K562 (cell line): ENCODE results near the gene ARID5B. TPM values are rescaled to one million over a fixed set of nuclear protein-coding genes. Genes with fewer than 3 reads are reported as not detected.

Source experiments
- ADNP ChIP-seq: fragments of 200-800 bp; sonication (Bioruptor generic); IDR thresholded peaks from 2 replicates; pipeline ENCODE4 v1.6.1; 2016; ENCODE audit warnings: missing genetic modification characterization, missing compliant biosample characterization
- AFF1 ChIP-seq, 2 experiments: fragments of 450-650 bp; IDR thresholded peaks; 2 replicates each; pipeline ENCODE4 v1.6.1; 2018; ENCODE audit warnings: mild to moderate bottlenecking in 2 of 2, low read depth in 1 of 2; ENCODE audit not compliant: partially characterized antibody in 2 of 2
- BCOR ChIP-seq: fragments of 450-650 bp; IDR thresholded peaks from 2 replicates; pipeline ENCODE4 v1.6.1; 2016
- CEBPG ChIP-seq, 3 experiments: fragments of 200-800 bp in 1 of 3; sonication (Bioruptor generic) in 1 of 3; sonication (generic) in 1 of 3; formaldehyde crosslinking in 1 of 3; IDR thresholded peaks in 2 of 3; conservative IDR thresholded peaks in 1 of 3; 2 replicates each; pipeline versions ENCODE4 v1.6.1 to v1.8.0; 2016 to 2022; ENCODE audit warnings: missing compliant biosample characterization in 2 of 3, missing genetic modification characterization in 2 of 3, mild to moderate bottlenecking in 1 of 3, missing genetic modification reagents in 1 of 3
- DEAF1 ChIP-seq: fragments of 450-650 bp; formaldehyde crosslinking; IDR thresholded peaks from 2 replicates; pipeline ENCODE4 v1.4.0; 2020; ENCODE audit warnings: mild to moderate bottlenecking, moderate library complexity
- E2F6 ChIP-seq, 2 experiments: IDR thresholded peaks; 2 replicates each; pipeline ENCODE4 v1.6.1; 2011; ENCODE audit warnings: borderline replicate concordance in 1 of 2, control low read depth in 1 of 2, low read depth in 1 of 2, low read length in 1 of 2, mild to moderate bottlenecking in 1 of 2, mixed read lengths in 1 of 2, moderate library complexity in 1 of 2; ENCODE audit not compliant: insufficient read depth in 1 of 2, insufficient read length in 1 of 2, poor library complexity in 1 of 2, severe bottlenecking in 1 of 2; ENCODE audit errors: extremely low read depth in 1 of 2
- EP300 ChIP-seq: IDR thresholded peaks from 2 replicates; pipeline ENCODE4 v1.6.1; 2012; ENCODE audit warnings: low read length, improper control_type of control experiment
- EWSR1 ChIP-seq: fragments of 450-650 bp; IDR thresholded peaks from 2 replicates; pipeline ENCODE4 v1.6.1; 2018; ENCODE audit warnings: borderline replicate concordance, mild to moderate bottlenecking, low read depth, moderate library complexity; ENCODE audit not compliant: partially characterized antibody
- HMG20A ChIP-seq: fragments of 450-650 bp; formaldehyde crosslinking; conservative IDR thresholded peaks from 2 replicates; pipeline ENCODE4 v1.4.0; 2020; ENCODE audit warnings: mild to moderate bottlenecking, mixed read lengths
- HNRNPLL ChIP-seq: fragments of 200-400 bp; formaldehyde crosslinking; IDR thresholded peaks from 2 replicates; pipeline ENCODE4 v1.6.1; 2017; ENCODE audit warnings: low read length, low read depth, mild to moderate bottlenecking; ENCODE audit not compliant: poor library complexity, severe bottlenecking
- MBD1 ChIP-seq: fragments of 250-450 bp; sonication (Bioruptor Pico); IDR thresholded peaks from 2 replicates; pipeline ENCODE4 v1.8.0; 2022; ENCODE audit warnings: inconsistent platforms
- NFIC ChIP-seq: fragments of 450-650 bp; IDR thresholded peaks from 2 replicates; pipeline ENCODE4 v1.6.1; 2017; ENCODE audit warnings: mild to moderate bottlenecking, inconsistent platforms
- POU5F1 ChIP-seq: fragments of 150-350 bp; IDR thresholded peaks from 2 replicates; pipeline ENCODE4 v1.6.1; 2014; ENCODE audit warnings: borderline replicate concordance, low read length, low read depth, mild to moderate bottlenecking; ENCODE audit not compliant: partially characterized antibody
- TEAD4 ChIP-seq, 2 experiments: sonication (generic) in 1 of 2; formaldehyde crosslinking in 1 of 2; IDR thresholded peaks; 2 replicates each; pipeline versions ENCODE4 v1.6.1 to v1.8.0; 2012 to 2022; ENCODE audit warnings: borderline replicate concordance in 1 of 2, inconsistent platforms in 1 of 2, low read length in 1 of 2, mild to moderate bottlenecking in 1 of 2, missing genetic modification reagents in 1 of 2
- ZNF282 ChIP-seq: sonication (generic); formaldehyde crosslinking; IDR thresholded peaks from 2 replicates; pipeline ENCODE4 v1.8.1; 2023; ENCODE audit warnings: missing genetic modification reagents
- ZNF696 ChIP-seq: fragments of 250-450 bp; sonication (Bioruptor Pico); conservative IDR thresholded peaks from 2 replicates; pipeline ENCODE4 v1.4.0; 2020; ENCODE audit warnings: mild to moderate bottlenecking, moderate library complexity
- polyA plus RNA-seq, 8 experiments: library from polyadenylated mRNA; depleted of rRNA in 4 of 8; stranded (reverse) in 5 of 8; unstranded in 3 of 8; fragments of >200 nt; fragmentation: Nextera tagmentation in 2 of 8; fragmentation: Illumina TruSeq in 1 of 8; extraction: Ambion mirVana in 2 of 8; extraction: Trizol in 1 of 8; gene quantifications; 2 replicates each; pipeline versions ENCODE4 v1.2.1 to v1.2.3, GENCODE V29; 2011 to 2014; ENCODE audit warnings: inconsistent platforms in 1 of 8, missing spikeins in 1 of 8
- total RNA-seq, 7 experiments: library from RNA; depleted of rRNA in 6 of 7; stranded (reverse); fragments of >200 nt in 6 of 7; fragmentation: Illumina TruSeq in 2 of 7; extraction: Trizol in 2 of 7; gene quantifications; 2 replicates each; pipeline versions ENCODE4 v1.2.1 to v1.2.3, GENCODE V29; 2011 to 2021; ENCODE audit warnings: low replicate concordance in 1 of 7

Gene ARID5B
- total and polyA plus RNA-seq, 9 of the 15 experiments (the other 6 are each of a cell fraction or from before 2014, with no cell fraction given): 0.48 to 1.6 (median 0.80) TPM

- TF ChIP-seq AFF1 (IDR thresholded peaks at IDR 0.05; ENCODE audit: low read depth in 1 of 2, partially characterized antibody in 2 of 2): peak in 1 of 2 experiments; percentile 94
- TF ChIP-seq ZNF696 (CRISPR knock-in tag): no peak
- no peak for TF ChIP-seq E2F6 (IDR thresholded peaks at IDR 0.05; ENCODE audit: borderline replicate concordance in 1 of 2, extremely low read depth in 1 of 2, insufficient read depth in 1 of 2, insufficient read length in 1 of 2, low read depth in 1 of 2, low read length in 1 of 2, poor library complexity in 1 of 2, severe bottlenecking in 1 of 2)
- TF ChIP-seq NFIC: peak; percentile 99
- no peak for TF ChIP-seq MBD1 (CRISPR knock-in tag)
- no peak for TF ChIP-seq POU5F1
- TF ChIP-seq BCOR: no peak
- peak; percentile 10; the same call in 1 of the 2 replicates for TF ChIP-seq TEAD4 (IDR thresholded peaks at IDR 0.05; ENCODE audit: low read length)
- TF ChIP-seq TEAD4 (CRISPR knock-in tag; IDR thresholded peaks at IDR 0.05; ENCODE audit: borderline replicate concordance): no peak
- TF ChIP-seq EWSR1: no peak
- TF ChIP-seq CEBPG (CRISPR knock-in tag; IDR thresholded peaks at IDR 0.05): no peak; the same call in 1 of the 2 replicates
- TF ChIP-seq CEBPG (tag; conservative IDR thresholded peaks at IDR 0.05 in 1 of 2, IDR thresholded peaks at IDR 0.05 in 1 of 2): peak; percentile 66 to 82
- no peak for TF ChIP-seq HMG20A (CRISPR knock-in tag)
- TF ChIP-seq DEAF1 (CRISPR knock-in tag): no peak
- TF ChIP-seq HNRNPLL: no peak
- TF ChIP-seq ZNF282: no peak
- no peak for TF ChIP-seq ADNP
- no peak for TF ChIP-seq EP300
These were observed at the start of gene ARID5B (continued) for GRCh38 chr10:61900829-61901792.
